Measurements from ENCODE around the gene BORCS8.
"Not testable (repeated sequence)": the region's sequence is repeated elsewhere in the genome, so short reads cannot be mapped to it uniquely, and the experiment has no call there.

BORCS8 gene

DNA sequence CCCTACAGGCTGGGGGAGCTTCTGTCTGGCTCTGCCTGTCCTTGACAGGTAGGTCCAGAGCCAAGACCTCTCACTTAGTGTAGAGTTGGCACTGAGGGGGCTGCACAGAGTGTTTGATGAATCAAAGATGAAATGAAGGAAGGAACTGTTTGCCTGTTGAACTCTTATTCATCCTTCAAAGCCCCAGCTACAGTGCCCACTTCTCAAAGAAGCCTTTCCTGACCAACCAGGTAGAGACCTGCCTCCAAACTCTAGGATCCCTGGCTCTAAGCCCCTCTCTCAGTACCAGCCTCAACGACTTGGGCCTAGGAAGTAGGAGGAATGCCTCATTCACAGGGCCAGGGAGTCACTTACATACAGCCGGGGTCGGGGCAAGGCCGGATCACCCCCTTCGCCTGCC, 44.6 kb downstream of the BORCS8 start:
- no peak for DNase-seq

DNA sequence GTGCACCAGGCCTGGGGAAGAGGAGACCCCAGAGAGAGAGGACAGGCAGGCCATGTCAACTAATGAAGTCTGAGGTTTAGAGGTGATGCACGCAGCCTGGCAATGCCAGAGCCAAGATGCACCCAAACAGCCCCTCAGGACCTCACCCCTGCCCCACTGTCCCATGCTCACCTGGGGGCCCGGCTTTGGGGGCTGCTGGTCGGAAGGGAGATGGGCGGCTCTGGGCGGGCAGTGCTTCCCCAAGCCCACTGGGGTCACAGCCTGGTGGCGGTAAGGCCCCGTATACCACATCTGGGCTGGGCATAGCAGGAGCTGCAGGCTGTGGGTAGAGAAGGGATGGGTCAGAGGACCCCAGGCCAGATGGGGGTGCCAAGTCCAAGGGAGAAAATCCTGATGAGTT, 45.1 kb downstream of the BORCS8 start:
- DNase-seq, result no peak

DNA sequence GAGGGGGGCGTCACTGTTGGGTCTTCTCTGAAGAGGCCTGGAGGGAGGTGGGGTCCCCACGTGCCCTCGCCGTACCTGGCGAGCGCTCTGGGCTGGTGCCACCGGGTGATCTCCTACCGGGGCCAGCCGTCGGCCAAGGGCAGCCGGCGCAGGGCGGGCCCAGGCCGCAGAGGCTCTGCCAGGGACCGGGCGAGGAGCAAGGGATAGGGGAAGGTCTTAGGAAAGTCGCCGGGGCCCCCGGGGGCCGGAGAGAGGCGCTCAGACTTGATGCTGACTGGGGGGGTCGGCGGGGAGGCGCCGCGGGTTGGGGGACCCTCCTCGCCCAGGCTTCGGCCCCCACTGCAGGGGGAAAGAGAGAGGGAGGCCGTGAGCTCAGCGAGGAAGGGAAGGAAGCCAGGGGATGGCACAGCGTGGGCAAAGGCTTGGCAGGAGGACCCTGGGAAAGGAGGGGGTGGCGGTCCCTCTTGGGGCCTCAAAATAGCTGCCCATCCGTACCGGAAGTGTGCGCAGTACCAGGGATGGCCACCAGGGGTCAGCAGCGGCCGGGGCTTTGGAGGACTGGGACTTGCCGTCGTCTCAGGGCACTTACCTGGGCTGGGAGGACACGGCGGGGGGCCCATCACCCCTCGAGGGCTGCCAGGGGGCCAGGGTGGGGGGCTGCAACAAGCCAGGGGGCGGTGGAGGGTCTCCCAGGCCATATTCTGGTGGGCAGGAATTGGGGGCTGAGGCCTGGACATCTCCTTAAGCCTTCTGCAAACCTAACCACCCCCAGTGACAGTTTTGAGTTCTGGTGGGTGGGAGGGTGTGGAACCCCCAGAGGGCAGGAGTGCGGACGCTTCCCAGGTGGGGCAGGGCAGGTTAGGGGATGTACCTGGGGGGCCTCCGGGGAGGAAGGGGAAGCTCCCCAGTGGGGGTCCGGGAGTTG, 46.0 kb downstream of the BORCS8 start:
- DNase-seq, result peak; percentile 16 to 68

DNA sequence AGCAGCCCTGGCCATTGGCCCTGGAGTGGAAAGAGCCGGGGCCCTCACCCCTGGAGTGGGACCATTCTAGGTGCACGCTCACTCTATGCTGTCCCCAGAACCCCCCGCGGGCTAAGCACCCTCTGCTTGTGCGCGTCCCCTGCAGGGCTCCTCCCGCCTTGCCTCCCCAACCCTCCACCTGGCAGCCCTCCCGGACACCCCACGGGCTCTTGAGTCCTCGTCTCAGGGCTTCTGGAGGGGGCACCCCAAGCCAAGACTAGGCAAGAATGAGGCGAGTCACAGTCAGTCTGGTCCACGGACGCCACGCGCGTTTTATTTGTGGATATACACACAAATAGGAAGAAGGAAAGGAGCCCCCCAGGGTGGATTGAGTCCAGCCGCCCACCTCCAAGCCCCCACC, 46.7 kb downstream of the BORCS8 start:
- no peak for DNase-seq

DNA sequence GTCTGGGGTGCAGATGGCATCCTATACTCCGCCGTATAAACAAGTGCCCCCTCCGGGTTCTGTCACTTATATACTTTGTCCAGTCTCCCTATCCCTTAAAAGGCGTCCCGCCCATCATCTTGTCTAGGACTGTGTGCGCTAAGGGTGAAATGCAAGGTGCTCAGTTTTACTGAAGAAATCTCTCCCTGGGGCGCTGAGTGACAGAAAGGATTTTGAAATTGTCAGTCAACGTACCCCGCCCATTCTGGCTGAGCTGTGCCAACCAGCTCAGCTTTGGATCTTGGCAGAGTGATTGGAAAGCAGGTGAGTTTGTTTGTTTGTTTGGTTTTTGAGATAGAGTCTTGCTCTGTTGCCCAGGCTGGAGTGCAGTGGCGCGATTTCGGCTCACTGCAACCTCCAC, 49.6 kb downstream of the BORCS8 start:
- DNase-seq, result no peak

DNA sequence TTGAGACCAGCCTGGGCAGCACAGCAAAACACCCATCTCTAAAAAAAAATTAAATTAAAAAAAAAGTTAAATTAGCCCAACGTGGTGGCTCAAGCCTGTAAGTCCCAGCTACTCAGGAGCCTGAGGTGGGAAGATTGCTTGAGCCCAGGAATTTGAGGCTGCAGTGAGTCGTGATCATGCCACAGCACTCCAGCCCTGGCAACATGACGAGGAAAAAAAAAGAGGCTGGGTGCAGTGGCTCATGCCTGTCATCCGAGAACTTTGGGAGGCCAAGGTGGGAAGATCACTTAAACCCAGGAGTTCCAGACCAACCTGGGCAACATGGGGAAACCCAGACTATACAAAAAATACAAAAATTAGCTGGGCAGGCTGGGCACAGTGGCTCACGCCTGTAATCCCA, 51.5 kb downstream of the BORCS8 start:
- DNase-seq, result no peak

DNA sequence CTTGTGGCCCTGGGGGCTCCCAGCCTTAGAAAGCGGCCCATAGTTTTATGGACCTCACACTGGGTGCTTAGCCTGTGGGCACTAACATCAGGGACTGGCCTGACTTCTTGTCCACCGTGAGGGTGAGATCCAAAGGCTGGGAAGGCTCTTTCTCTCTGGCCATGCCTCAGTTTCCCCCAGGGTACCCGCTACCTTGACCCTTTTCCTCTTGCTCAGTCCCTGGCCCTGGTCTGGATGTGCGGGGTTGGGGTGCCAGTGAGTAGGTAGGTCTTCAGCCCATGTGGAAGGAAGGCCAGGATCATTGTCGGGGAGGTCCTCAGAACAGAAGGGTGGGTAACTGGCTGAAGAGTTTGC, 52.1 kb downstream of the BORCS8 start:
- DNase-seq, result no peak

DNA sequence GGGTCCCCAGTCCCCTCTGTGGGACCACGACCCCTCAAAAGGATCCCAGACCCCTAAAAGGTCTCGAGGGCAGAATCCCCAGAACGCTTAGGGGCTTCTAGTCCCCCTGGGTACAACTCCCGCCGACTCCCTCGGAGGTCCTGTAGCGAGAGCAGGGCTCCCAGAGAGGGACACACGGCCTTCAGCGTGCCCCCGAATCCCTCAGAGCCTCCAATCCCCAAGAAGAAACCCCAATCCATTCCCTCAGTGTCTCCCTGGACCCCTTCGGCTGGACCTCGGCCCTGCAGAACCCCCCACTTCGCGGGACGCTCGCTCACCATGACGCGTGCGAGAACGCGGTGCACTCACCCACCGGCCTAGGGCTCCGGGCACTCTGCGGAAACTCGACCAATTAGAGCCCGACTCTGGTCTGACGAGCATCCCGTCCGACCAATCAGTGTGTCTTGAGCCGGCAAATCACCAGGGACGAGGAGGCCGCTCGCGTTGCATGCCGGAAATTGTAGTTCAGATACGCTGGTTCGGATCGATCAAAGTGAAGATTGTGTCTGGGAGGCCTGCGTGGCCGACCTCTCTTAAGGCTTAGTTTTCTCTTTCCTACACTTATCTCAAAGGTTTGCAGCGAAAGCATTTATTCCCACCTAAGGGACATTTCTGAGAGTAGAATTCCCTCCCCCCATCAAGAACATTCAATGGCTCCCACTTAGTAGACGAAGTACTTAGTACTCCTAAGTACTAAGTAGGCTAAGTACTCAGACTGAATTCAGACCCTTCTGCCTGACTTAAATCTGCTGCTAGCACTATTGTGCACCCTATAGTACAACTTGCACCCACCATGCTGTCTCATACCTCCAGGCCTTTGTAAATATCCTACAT, 53.6 kb downstream of the BORCS8 start, which contains the start of gene TMEM161A:
TSS of gene TMEM161A (minus strand) at position 370 of the 873 bp plus-strand sequence. CDS start at position 320, 50 bp downstream.
- DNase-seq, result peak; percentile 83 to 95

DNA sequence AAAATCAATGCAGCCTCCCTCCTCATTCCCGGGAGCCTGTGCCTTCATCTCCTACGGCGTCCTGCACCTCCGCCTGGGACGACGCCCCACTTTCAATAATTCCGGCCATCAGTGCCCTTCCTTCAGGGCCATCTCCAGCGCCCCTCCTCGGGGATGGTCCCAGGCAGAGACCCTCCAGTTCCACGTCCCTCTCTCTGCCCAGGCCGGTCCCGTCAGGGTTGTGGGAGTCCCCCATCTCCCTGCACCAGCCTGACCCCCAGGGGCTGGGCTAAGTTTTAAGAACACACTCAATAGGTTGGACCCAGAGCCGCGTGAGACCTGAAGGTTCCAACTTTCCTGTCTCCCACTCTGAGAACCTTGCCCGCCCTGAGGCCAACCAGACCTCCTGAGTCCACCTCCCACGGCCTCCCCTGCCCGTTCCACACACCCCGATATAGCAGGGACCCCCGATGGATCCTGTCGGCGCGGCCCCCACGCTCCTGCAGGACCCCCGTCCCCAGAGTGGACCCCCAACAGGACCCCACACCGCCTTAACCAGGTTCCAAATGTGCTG, 54.3 kb downstream of the BORCS8 start:
- DNase-seq, result peak in 1 of 2 experiments; percentile 20

DNA sequence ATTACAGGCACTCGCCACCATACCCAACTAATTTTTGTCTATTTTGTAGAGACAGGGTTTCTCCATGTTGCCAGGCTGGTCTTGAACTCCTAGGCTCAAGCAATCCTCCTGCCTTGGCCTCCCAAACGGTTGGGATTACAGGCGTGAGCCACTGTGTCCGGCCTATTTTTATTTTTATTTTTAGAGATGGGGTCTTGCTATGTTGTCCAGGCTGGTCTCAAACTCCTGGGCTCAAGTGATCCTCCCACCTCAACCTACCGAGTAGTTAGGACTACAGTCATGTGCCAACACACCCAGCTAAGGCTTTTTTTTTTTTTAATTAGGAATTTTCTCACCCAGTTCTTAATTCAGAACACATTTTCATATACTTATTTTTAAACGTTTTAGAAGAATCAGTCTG, 56.2 kb downstream of the BORCS8 start:
- DNase-seq, result not testable (repeated sequence)

DNA sequence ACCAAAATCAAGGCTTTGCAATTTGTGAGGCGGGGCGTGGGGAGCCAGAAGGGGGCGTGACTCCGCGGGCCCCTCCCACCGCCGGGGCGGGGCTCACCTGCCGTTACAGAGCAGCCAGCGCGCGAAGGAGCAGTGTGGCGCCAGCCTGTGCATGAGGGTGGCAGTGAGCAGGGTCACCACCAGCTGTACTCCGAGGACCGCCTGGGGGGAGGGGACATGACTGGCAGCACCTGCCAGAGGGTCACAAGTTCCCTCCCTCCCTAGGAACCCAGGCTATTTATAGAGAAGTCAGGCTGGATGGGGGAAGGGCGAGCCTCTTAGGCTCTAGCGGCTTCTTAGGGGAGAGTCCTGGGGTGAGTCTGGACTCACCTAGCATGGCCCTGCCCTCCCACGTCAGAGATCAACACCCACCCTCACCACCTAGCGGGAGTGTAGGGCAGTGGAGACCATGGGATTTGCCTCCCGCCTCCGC, 57.2 kb downstream of the BORCS8 start:
- DNase-seq, result peak; percentile 45 to 57

DNA sequence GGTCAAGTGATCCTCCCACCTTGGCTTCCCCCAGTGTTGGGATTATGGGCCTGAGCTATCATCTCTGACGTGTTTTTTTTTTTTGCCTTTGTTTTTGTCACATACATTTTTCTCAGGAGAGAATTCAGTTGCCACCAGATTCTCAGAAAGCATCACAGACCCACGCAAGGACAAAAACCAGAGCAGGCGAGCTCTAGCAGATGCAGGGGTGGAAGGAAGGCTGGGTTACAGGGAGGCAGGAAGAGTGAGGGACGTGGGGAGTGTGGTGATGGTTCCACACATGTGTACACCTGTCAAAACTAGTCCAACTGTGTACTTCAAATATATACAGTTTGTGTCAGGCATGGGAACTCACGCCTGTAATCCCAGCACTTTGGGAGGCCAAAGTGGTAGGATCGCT, 58.0 kb downstream of the BORCS8 start:
- DNase-seq, result no peak

DNA sequence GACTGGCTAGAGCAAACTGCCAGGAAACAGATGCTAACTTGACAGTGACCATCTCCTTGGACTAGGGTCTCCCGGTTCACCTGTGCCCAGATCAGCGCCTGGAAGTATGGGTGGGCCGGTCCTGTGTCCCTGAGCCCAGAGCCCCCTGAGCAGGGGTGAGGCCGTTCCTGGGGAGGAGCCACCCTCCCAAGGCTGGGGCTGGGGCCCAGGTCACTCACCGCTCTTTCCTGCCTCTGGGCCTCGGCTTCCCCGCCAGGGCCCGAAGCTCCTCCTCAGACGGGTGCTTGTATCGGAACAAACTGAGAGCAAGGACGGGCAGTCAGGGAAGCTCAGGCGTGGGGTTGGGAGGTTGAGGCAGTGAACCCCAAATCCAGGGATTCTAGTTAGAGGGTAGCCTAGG, 59.0 kb downstream of the BORCS8 start:
- no peak for DNase-seq

DNA sequence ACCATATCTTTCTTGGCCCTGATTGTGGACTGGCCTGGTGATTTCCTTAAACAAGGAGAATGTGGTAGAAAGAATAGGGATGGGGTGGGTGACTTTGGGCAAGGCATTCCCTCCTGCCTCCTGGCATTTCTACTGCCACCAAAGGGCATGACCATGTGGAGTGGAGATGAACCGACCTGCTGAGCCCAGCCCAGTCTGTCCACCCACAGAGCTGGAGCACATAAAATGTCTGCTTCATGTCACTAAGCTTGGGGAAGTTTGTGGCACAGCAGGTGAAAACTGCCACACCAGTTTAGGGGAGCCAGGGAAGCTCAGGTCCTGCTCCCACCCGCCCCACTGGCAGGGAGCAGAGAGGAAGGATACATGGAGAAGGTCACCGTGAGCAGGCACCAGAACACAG, 60.0 kb downstream of the BORCS8 start:
- DNase-seq, result no peak

All from NCI-H526 (cell line).